HG03045 (cell line): Measurements from ENCODE around the gene EPO.

Source experiments
- ATAC-seq: cut with Tn5 transposase; IDR thresholded peaks from one replicate; pipeline ENCODE4 v1.9.1; 2021; ENCODE audit warnings: mild to moderate bottlenecking, moderate library complexity; ENCODE audit not compliant: unreplicated experiment

The EPO gene

DNA sequence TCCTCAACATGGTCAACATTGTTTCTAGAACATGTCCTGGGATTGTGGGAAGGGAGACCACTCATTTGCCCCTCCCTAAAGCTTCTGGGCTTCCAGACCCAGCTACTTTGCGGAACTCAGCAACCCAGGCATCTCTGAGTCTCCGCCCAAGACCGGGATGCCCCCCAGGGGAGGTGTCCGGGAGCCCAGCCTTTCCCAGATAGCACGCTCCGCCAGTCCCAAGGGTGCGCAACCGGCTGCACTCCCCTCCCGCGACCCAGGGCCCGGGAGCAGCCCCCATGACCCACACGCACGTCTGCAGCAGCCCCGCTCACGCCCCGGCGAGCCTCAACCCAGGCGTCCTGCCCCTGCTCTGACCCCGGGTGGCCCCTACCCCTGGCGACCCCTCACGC, at the start of gene EPO:
EPO (plus strand) TSS at position 190 of the 392 bp plus-strand sequence. CDS start 513 bp downstream, outside the sequence.
- no peak for ATAC-seq

- ATAC-seq: no peak
Observed at GRCh38 chr7:100671353-100672327, 48.6 kb upstream of the EPO start.

DNA sequence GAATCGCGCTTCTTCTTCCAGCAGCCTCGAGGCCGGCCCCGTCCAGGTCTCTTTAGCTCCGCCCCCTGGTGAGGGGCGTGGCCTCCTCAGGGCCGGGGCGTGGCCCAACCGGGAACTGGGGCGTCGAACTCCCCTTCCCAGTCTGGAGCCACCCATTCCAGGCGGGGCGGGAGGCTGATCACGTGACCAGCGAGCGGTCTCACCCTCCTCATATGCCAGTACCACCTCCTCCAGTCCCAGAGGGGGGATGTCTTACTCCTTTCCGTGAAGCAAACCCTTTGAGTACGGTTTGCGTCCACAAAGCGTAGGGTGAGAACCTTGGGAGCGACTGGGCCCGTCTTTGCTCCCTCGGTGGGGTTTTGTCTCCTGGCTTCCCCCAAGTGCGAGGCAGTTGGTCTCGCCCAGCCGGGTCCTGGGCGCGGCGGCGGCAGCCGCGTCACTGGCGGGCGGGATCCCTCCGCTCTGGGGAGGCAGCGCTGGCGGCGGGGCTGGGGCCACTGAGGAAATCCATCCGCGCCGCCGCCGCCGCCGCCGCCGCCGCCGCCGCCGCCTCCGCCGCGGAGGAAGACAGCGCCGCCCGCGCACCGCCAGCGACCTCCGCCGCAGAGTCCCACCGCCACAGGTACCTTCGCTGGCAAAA, 46.8 kb upstream of the EPO start, which contains the start of gene GNB2:
GNB2 (plus strand) TSS at position 439 of the 640 bp plus-strand sequence. CDS start 2,526 bp downstream, outside the sequence.
- peak; percentile 50 for ATAC-seq

- ATAC-seq: peak; percentile 11
Observed at GRCh38 chr7:100673942-100674410, 46.3 kb upstream of the EPO start.

GRCh38 chr7:100674411-100675104, 45.7 kb upstream of the EPO start:
- no peak for ATAC-seq

- ATAC-seq: no peak
Observed at GRCh38 chr7:100675105-100675451, 45.2 kb upstream of the EPO start.

DNA sequence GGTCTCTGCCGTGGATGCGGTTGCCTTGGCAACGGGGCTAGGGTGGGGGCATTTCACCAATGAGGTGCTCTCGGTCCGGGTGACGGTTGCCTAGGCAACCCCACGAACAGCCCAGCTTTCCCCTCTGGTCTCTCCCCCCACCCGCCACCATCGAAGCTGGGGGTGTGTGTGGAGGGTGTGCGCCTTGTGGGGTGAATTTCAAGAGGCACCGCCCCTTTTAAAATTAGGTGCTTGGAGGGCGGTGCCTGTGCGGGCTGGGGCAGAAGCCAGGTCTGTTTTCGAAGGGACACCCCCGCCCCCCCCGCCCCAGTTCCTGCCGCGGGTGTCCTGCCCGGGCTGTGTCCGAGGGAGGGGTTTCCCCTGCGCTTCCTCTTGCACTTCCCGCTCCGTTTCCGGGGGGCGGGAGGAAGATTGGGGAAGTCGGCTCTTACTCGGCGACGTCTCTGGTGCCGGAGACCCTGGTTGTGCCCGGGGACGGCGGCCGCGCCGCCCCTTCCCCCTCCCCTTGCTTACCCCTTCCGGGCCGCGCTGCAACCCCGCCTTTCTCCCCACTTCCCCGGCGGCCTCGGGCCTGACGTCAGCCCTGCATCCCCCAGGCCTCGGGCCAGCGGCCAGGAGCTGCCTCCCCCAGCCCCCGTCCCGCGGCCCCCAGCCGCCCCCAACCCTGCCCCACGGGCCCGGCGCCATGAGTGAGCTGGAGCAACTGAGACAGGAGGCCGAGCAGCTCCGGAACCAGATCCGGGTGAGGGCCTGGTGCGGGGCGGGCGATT, 44.5 kb upstream of the EPO start:
- ATAC-seq: peak; percentile 28

- no peak for ATAC-seq
Observed at GRCh38 chr7:100676501-100677306, 43.6 kb upstream of the EPO start.

- ATAC-seq: no peak
Observed at GRCh38 chr7:100677308-100678267, 42.7 kb upstream of the EPO start.

- ATAC-seq: no peak
Observed at GRCh38 chr7:100678291-100678984, 41.8 kb upstream of the EPO start.

- ATAC-seq: no peak
Observed at GRCh38 chr7:100679129-100679926, 40.9 kb upstream of the EPO start.

GRCh38 chr7:100679927-100680575, 40.2 kb upstream of the EPO start:
- no peak for ATAC-seq

- ATAC-seq: no peak
Observed at GRCh38 chr7:100680576-100681271, 39.5 kb upstream of the EPO start.

- no peak for ATAC-seq
Observed at GRCh38 chr7:100681491-100682227, 38.6 kb upstream of the EPO start.

DNA sequence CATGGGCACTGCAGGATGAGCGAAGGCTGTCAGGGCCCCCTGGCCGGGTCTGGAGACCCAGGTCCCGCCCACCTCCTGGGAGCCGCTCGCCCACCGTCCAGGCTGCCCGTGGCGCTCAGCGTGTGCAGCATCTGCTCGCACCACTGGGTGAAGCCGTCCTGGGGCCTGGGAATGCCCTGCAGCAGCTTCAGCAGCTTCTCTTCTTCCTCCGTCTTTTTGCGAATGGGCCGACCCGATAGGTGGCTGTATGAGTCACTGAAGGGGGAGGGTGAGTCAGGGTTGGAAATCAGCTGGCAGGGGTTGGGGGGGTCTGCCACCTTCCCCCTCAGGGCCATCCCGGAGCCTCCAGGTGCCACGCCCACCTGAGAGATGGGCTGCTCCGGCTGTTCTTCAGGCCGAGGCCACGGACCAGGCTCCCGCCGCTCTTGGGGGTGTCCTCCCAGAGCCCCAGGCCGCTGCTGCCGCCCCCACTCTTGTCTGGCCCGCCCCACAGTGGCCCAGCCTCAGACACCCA, 38.0 kb upstream of the EPO start:
- no peak for ATAC-seq
